Activated CD4-positive, alpha-beta T cell treated with anti-CD3 and anti-CD28 coated beads, Interleukin-2, Interleukin-6, amounts not matched to agents 100 ng/mL and 50 ng/mL, durations not matched to agents 16 hours and 8 hours (primary cell): ENCODE results near the gene BEAN1.

ENCODE experiments used
- DNase-seq: peaks from one replicate; pipeline ENCODE4 v3.0.0-alpha.2; 2020

The BEAN1 gene

GRCh38 chr16:66471264-66471663, 44.2 kb downstream of the BEAN1 start:
- no peak for DNase-seq

DNA sequence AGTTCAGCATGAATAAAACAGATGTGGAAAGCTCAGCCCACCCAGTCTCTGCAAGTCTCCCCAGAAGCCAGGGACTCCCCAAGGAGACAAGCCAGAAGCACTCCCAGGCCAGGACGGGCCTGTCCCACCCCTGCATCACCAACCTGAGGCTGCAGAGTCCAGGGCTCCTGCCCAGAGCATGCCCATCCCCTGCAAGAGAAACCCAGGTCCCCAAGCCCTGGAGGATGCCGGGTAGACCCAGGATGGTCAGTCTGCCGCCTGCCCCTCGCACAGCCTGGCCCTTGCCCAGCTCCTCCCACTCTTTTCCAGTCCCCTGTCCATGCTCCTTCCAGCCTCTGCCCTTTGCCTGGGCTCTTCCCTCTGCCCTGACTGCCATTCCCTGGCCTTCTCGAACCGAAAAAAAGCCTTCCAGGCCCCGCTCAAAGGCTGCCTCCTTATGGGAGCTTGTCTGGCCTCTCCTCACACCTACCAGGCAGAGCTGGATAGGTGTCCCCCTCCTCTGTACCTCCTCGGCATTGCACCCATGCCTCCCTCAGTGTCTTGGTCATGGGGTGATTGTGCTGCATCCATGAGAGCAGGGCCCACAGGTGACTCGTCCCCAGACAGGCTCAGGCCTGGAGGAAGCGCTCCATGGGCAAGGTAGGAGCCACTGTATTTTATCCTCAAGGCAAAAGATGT, 44.8 kb downstream of the BEAN1 start:
- no peak for DNase-seq

- no peak for DNase-seq
These were observed 46.0 kb downstream of the BEAN1 start for GRCh38 chr16:66473051-66473571.

- no peak for DNase-seq
These were observed 46.8 kb downstream of the BEAN1 start for GRCh38 chr16:66473654-66474519.

DNA sequence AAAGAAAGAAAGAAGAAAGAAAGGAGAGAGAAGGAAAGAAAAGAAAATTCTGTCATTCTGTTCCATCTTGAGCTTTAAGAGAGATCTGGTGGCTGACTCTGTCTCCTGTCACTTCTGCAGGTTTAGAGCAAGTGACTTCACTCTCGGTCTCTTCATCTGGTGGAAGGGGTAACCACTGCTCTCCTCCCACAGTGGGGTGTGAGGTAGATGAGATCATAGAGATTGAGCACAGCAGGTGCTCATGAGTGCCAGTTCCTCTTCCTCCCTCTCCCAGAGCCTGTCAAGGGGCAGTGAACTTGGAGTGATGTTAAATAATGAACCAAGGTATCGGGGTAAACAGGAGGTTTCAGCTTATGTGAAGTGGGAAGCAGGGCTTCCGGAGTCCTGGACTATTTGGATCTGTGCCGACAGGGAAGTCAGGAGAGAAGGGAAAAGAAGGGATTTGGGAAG, 47.7 kb downstream of the BEAN1 start:
- DNase-seq = peak; percentile 61

GRCh38 chr16:66475232-66475631, 48.1 kb downstream of the BEAN1 start:
- no peak for DNase-seq

DNA sequence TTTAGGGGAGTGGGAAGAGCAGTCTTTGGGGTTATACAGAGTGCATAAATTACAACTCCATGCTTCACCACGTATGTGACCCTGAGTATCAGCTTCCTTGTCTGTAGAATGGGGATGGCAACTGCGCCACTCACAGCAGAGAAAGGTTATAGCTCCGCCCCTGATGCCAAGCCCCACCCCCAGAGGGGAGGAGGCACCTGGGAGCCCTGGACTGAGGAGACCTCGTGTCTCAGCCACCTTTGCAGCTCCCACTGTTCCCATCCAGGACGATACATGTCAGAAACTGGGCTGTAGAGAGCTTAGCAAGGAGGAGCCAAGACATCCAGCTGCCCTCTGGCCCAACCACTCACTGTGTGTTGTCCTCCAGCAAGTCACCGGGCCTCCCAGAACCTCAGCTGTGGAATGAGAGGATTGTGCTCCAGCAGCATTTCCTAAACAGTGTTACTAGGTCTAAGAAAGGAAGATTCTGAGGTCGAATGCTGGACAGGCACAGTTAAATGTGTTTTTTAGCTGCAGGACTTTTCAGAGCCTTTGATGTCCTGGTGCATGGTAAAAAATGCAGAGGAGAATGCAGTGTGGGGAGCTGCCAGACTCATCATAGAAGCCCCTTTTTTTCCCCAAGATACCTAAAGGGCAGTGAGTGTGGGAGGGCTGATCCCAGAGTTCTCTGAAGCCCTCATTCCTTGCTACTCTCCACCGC, 49.4 kb downstream of the BEAN1 start:
- peak; percentile 53 for DNase-seq

DNA sequence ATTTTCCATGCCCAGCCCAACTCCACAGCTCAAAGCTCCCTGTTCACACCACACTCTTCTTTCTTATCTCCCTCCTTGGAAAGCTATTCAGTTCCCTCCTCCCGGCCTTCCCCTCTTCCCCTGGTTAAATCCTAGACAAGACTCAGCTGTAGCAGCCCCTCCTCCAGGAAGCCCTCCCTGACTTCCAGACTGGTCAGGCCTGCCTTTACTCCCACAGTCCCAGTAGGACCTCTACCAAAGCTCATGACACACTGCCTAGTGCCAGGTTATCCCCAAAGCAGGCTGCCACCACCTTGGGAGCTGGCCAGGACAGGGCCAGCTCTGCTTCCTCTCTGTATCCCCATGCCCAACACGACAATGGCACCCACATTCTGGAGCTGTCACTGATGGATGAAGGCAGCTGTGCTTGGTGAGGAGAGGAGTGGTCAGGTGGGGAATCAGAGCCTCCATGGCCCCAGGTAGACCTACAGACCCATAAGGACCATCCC, 50.0 kb downstream of the BEAN1 start:
- no peak for DNase-seq

- DNase-seq = peak; percentile 92
These were observed 51.8 kb downstream of the BEAN1 start for GRCh38 chr16:66478733-66479511.

DNA sequence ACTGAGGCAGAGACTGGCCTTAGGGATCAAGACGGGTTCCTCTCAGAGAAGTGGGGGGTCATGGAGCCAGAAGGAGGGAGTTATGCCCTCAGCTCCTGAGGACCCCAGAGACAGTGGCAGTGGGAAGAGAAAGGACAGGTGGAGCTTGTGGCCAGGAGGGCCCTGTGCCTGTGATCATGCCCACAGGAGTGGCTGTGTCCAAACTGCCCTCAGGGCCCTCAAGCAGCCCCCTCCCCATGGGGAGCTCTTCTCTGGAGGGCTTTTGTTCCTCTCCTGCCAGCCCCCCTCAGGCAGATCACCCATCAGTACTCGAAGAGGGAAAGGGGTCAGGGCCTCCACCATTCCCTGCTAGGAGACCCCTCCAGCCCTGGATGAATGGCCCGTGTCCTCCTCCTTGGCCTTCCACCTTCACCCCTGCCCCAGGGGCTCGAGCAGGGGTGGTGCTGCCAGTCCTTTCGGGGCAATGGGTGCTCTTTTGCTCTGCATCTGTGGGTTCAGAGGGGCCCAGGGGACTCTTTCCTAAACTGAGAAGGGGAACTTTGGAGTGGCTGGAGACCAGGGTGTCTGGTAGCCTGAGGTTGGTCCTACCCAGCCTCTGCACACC, 52.7 kb downstream of the BEAN1 start:
- DNase-seq = no peak

- no peak for DNase-seq
These were observed 53.4 kb downstream of the BEAN1 start for GRCh38 chr16:66480265-66481080.

DNA sequence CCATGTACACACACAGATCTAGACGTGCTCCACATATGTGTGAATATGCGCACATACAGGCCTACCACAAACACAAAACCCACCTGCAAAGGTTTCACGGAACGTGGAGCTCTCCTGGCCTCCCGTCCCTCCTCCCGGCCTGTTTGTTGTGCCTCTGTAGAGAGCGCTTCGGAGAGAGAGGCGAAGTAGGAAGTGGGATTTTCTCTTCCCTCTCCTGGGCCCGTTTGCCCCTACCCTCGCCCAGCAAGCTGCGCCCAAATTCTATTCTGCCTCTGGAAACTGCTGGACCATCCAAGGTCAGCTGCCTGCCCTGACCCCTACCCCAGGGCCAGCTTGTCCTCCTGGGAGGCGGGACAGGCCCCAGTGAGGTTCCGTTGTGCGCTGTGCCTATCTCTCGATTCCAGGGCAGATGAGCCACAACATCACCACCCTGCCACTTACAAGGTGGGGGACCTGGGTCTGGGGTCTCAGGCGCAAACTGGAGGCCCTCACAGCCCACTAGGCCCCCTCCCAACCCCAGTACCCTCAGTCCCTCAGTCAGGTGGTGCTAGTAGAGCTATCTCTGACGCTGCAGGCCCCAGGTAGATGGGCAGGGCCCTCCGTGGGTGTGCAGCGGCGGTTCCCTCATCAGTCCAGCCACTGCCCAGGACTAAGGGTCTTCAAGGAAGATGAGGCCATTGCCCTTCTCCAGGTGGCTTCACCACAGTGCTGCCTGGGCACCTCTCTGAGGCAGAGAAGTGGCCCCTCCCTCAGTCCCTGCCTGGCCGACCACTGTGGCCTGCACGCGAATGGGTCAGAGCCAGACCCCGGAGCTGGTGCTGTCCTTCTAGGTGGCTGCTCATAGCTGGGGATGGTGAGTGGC, 54.2 kb downstream of the BEAN1 start:
- no peak for DNase-seq

DNA sequence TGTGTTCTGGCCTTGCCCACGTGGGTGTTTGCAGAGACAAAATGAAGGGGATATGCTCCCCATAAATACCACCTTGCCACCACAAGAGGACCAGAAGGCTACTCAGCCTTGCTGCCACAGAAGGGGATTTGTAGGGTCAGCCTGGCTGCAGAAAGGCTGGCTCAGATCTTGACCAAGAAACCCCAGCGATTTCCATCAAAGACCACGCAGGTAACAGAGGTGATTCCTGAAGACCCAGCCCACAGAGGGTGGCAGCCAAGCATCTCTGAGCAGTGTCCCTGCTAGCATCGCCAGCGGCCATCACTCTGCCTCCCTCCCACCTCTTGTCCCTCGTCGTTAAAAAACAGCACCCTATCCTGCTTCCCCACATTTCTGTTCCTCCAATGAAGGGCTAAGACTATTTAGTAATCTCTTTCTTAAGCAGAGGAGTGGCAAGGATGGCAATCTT, 54.9 kb downstream of the BEAN1 start:
- DNase-seq = no peak

DNA sequence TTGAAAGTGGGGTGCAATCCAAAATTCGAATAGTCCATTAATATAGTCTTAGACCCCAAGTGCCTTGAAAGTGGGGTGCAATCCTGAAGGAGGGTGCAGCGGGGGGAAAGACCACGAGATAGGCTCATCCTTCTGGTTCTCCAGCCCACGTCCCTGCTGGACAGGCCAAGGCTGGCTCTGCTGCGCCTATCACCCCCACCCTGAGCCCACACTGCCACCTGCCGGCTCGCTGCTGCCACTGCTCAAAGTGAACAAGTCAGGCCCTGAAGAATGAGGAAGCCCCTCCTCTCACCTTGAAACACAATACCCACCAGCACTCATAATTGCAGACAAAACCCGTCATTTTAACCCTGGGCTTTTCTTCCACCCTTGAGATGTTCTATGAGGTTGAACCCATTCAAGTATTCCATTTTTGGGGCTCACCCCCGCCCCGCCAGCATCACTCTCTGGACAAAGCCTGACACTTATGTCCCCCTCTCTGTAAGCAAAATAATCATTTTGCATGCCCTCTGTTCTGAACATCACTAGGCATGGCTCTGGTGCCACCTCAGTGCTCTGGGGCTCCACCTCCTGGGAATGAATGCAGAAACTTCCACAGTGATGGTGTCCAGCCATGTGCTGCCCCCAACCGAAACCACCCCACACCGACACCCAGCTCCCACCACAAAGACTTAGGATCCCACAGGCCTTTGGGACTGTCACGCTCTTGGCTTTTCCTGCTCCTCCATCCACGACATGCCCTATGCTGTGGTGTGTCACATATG, 56.8 kb downstream of the BEAN1 start:
- peak; percentile 86 for DNase-seq

DNA sequence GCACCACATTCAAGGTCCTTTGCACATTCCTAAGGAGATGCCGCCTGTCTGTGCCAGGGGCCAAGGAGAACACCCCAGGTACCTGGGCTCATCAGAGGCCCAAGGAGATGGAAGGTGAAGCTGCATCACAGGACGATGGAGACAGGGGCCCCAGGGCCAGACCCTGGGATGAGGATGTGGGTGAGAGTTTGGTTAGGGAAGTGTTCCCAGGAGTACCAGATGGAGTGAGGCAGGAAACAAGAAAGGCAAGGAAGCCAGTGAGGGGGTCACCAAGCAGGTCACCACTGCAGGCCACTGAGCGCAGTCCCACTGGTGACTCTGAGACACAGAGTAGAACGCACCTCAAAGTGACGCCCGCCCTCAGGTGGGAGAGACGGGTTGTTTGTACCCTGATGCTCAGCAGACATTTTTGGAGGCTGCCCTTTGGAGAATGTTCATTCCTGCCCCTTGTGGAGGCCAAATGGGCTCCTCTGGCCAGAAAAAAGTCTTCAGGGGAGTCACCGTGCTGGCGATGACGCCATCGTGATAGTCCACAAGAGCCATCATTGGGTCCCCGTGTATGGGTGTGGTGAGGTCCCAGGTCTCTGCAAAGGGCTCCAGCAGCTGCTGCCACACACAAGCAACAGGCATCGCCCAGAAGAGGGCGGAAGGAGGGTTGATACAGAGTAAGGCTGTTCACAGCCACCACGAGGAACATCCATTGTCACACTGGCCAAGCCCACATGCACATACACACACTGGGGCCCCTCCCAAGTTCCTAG, 57.5 kb downstream of the BEAN1 start:
- no peak for DNase-seq

DNA sequence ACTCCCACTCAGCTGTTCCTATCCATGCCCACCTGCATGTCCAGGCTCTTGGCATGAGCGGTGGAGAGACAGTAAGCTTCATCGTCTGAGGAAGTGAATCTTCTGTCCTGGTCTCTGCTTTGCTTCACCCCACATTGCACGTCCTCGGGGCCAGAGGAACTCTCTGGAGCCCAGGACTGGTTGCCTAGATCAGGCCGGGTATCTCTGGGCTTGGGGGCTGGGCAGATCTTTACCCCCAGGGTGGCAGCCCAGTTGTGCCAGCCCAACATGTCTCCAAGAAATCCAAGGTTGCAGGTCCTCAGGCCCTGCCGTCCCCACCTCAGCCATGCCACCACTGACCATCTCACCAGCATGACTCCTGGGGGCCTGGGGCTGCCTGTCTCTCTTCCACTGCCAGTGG, 58.3 kb downstream of the BEAN1 start:
- no peak for DNase-seq

DNA sequence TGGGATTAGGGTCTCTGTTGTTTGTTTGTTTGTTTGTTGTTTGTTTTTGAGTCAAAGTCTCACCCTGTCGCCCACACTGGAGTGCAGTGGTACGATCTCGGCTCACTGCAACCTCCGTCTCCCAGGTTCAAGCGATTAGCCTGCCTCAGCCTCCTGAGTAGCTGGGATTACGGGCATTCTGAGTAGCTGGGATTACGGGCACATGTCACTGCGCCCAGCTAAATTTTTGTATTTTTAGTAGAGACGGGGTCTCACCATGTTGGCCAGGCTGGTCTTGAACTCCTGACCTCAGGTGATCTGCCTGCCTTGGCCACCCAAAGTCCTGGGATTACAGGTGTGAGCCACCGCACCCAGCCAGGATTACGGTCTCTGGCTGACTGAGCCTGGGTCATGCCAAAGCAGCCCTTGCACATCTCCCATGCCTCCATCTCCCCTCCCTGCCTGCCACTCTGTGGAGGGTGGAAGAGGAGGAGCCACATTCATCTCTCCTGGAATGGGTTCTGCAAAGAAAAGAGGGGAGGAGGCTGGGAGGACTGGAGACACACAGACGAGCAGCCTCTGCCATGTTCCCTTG, 59.2 kb downstream of the BEAN1 start:
- no peak for DNase-seq
